ENCODE measurements around the gene QRICH2. TPM values are rescaled to one million over a fixed set of nuclear protein-coding genes. Genes with fewer than 3 reads are reported as not detected.
A peak's percentile ranks its signal among the peaks of the same experiment; 100 is the strongest.
"Not testable (repeated sequence)": the region's sequence is repeated elsewhere in the genome, so short reads cannot be mapped to it uniquely, and the experiment has no call there.

Gene QRICH2
- total RNA-seq, 1 donor from 2014 or later, result 2.7 TPM

GRCh38 chr17:76268991-76269981 is 38.8 kb downstream of the QRICH2 start:
- ATAC-seq, result no peak
- no peak for DNase-seq
- intact Hi-C loops (cut with micrococcal nuclease), result no loop called here

DNA sequence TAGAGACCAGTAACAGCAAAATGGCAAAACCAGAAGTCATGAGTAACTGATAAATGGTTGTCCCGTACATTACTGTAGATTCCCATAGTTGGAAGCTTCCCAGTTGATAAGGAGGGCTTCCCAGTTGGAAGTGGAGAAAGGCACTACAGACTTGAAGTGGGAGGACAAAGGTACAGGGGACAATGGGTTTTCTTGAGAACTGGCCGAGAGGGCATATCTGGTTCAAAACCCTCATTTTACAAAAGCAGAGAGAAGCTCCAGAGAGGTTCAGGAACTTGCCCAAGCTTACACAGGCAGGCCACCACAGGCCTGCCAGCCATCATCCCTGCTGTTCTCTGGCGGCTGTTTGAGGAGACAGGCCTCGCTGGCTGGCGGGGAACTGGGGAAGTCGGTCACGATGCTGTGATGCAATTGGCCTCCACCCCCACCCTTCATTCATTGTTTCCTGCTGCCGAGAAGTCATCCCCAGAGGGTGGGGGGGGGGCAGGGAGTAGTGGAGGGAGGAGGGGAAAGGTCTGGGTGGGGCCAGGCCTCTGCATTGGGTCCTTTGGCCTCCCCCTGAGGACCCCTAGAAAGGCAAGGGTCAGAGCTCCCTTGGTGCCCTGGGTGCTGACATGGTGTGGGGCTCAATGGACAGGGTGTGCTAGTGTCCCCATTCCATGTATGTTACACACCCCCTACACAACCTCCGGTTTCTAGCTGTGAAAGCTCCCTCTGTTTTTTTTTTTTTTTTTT is 39.9 kb downstream of the QRICH2 start:
- ATAC-seq (peak; percentile 19), DNase-seq (peak; percentile 85)
- intact Hi-C loops (cut with micrococcal nuclease), result no loop called here

GRCh38 chr17:76267581-76268001 is 40.5 kb downstream of the QRICH2 start:
- DNase-seq; ATAC-seq; intact Hi-C loops (cut with micrococcal nuclease): not testable (repeated sequence)

GRCh38 chr17:76267051-76267576 is 41.0 kb downstream of the QRICH2 start:
- intact Hi-C loops (cut with micrococcal nuclease), result no loop called here
- ATAC-seq, result no peak
- DNase-seq, result no peak

GRCh38 chr17:76266244-76266938 is 41.7 kb downstream of the QRICH2 start:
- intact Hi-C loops (cut with micrococcal nuclease), result no loop called here
- ATAC-seq (no peak), DNase-seq (no peak)

GRCh38 chr17:76265624-76266243 is 42.3 kb downstream of the QRICH2 start:
- DNase-seq (peak; percentile 84), ATAC-seq (peak; percentile 2)

GRCh38 chr17:76264755-76265623 is 43.1 kb downstream of the QRICH2 start, which contains the start of gene UBALD2:
Gene UBALD2 (plus strand): TSS chr17:76265348. CDS start chr17:76265506, 158 bp downstream.
- DNase-seq, result peak; percentile 100
- intact Hi-C loops (cut with micrococcal nuclease), result no loop called here
- ATAC-seq, result peak; percentile 94

More at GRCh38 chr17:76265624-76266243, 42.3 kb downstream of the QRICH2 start:
- intact Hi-C loops (cut with micrococcal nuclease), result no loop called here

DNA sequence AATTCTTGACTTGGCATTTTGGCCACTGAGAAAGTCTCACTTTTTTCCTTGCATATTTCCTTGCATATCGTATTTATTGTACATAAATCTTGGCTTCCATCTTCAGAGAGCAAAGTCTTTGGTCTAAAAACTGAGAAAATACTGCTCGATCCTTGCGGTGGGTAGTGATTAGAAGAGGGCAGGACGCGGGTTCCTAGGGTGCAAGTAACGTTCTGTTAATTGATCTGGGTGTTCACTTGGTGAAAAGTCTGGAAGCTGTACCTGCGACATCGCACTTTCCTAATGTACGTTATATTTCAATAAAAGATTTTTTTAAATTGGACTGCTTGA is 43.7 kb downstream of the QRICH2 start:
- intact Hi-C loops (cut with micrococcal nuclease), result no loop called here
- ATAC-seq, result no peak
- DNase-seq, result no peak

DNA sequence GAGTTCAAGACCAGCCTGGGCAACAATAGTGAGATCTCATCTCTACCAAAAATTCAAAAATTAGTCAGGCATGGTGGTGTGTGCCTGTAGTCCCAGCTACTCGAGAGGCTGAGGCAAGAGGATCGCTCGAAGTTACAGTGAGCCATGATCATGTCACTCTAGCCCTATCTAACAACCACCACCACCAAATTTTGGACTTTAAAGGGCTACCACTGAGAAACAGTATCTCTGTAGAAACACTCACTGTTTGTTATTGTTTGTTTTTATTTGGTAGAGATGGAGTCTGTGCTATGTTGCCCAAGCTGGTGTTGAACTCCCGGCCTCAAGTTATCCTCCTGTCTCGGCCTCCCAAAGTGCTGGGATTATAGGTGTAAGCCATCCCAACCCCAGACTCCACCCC is 44.2 kb downstream of the QRICH2 start:
- intact Hi-C loops (cut with micrococcal nuclease), result no loop called here
- DNase-seq (no peak), ATAC-seq (no peak)

DNA sequence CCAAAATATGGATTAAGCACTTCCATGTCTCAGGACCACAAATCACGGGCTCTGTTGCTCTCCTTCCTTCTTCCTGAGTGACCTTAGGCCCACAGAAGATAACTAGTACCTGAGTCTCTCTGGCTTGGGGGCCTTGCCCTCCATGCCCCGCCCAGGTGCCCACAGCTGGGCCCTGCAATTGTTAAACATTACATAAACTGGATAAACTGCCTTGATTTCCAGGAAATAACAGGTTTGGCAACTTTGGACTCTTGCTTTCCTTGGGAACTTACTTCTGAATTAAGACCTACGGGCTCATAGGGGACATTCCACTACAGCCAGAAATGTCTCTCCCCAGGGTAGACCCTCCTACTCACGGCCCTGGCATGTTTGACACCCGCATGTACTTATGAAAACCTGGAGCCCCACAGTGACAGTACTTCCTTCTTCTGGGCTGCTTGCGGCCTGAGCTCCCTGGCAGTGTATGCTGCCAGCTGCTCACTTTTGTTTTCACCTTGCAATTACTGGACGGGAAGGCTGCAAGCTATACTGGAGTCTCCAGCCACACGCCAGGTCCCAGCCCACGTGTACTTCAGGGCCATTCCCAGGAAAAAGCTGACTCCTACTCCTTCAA is 45.2 kb downstream of the QRICH2 start:
- DNase-seq, result no peak
- intact Hi-C loops (cut with micrococcal nuclease), result no loop called here
- ATAC-seq, result no peak

- intact Hi-C loops (cut with micrococcal nuclease), result no loop called here
- no peak for ATAC-seq
- DNase-seq, result no peak
Observed at GRCh38 chr17:76261421-76262215, 46.5 kb downstream of the QRICH2 start.

- ATAC-seq (no peak), DNase-seq (no peak)
- intact Hi-C loops (cut with micrococcal nuclease), result no loop called here
Observed at GRCh38 chr17:76260669-76261068, 47.4 kb downstream of the QRICH2 start.

GRCh38 chr17:76260220-76260619 is 47.9 kb downstream of the QRICH2 start:
- ATAC-seq, result no peak
- intact Hi-C loops (cut with micrococcal nuclease), result no loop called here
- DNase-seq, result no peak

GRCh38 chr17:76256430-76257050 is 51.5 kb downstream of the QRICH2 start:
- intact Hi-C loops (cut with micrococcal nuclease), result loop anchor here (10.0 kb wide), 1 partner anchor 62 kb away; no protein-coding TSS in a partner anchor
- not testable (repeated sequence) for ATAC-seq, DNase-seq

GRCh38 chr17:76255801-76256429 is 52.2 kb downstream of the QRICH2 start:
- intact Hi-C loops (cut with micrococcal nuclease), result loop anchor here (10.0 kb wide), 1 partner anchor 61 kb away; no protein-coding TSS in a partner anchor
- ATAC-seq, result no peak
- DNase-seq, result no peak

DNA sequence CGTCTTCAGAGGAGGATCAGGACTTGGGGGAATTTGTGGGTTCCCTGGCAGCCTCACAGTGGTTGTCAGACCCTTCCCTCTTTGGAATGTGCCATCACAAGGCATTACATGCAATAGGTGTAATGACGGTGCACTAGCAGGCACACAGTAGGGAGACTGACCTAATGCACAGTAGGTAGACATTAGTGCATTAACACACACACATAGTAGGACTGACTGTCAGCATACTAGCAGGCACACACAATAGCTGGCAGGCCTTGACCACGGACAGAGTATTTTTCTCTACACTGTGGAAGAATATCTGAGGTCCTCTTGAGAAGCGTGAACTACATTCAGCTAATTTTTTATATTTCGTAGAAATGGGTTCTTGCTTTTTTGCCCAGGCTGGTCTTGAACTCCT is 53.8 kb downstream of the QRICH2 start:
- intact Hi-C loops (cut with micrococcal nuclease), result loop anchor here (10.0 kb wide), 1 partner anchor 59 kb away; no protein-coding TSS in a partner anchor
- DNase-seq, result no peak
- ATAC-seq, result no peak

Measured in left ventricle myocardium superior (tissue), 1 donor.